NCI-H69 (cell line): ENCODE measurements around the gene HBM.
"Not testable (repeated sequence)": the region's sequence is repeated elsewhere in the genome, so short reads cannot be mapped to it uniquely, and the experiment has no call there.

Experiments
- DNase-seq: peaks from one replicate; lab custom pipeline; 2025; lab: John Stamatoyannopoulos, UW

Gene HBM

GRCh38 chr16:165539-166374 lies at the start of gene HBM:
HBM (plus strand) TSS chr16:165978; CDS start chr16:165998, 20 bp downstream.
- peak; percentile 45 for DNase-seq

DNA sequence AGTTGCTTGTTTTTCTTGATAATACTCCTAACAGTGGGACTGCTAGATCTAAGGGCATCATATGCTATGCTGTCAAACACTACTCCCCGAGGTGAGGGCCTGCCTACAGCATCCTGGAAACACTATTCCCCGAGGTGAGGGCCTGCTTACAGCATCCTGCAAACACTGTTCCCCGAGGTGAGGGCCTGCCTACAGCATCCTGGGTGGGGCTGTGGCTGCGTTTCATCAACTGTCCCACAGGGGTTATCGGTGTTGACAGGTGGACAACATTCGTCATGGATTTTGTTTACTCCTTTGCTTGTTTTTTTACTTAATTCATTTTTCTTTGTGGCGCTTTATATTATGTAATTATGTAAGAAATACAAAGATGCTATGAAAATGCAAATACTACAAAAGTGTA lies 49.8 kb upstream of the HBM start:
- DNase-seq: no peak

GRCh38 chr16:117379-118365 lies 48.1 kb upstream of the HBM start:
- DNase-seq: peak; percentile 94

- no peak for DNase-seq
These were observed 46.9 kb upstream of the HBM start for GRCh38 chr16:118857-119256.

GRCh38 chr16:119295-119694 lies 46.5 kb upstream of the HBM start:
- no peak for DNase-seq

DNA sequence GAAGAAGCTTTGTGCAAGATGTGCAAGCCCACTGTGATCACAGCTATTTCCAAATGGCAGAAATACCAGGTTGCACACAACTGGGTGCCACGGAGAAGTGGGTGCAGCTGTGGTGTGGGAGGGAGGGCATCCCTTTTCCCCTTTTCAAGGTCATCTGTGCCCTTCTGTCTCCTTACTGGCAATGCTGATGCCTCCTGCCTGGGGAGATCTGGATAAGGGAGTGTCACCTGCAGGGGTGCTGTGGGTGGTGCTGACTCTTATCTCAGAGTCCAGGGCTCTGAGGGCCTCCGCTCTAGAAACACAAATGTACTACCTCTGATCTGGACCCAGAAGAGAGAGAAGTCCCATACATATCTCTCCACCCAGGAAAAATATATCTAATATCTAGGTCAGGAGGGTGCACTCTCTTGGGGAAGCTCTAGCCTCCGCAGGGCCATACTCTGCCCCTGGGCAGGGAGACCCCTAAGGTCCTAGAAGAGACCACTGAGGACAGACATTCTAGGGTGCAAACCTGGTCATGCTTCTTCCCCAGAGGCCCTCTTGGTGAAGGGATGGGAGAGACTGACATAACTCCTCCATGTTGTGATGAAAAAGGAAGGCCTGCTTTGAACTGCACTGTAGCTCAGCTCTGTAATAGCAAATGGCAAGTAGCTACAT lies 45.8 kb upstream of the HBM start:
- DNase-seq: no peak

DNA sequence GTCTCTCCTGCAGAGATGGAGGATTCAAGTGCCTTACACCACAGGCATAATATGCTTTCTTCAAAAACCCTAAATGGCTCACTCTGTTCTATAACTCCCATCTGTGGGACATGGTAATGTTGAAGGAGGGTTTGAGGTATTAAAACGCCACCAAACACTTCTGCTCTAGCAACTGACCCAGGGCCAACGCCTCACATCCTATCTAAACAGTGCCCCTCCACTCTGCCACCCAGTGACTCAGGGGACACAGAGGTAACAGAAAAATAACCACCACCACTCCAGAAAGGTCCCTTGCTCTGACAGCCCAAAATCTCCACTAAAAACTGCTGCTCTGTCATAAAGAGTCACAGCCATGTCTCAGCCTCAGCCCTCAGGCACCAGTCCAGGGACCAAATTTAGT lies 45.0 kb upstream of the HBM start:
- DNase-seq: no peak

GRCh38 chr16:122361-122760 lies 43.4 kb upstream of the HBM start:
- no peak for DNase-seq

DNA sequence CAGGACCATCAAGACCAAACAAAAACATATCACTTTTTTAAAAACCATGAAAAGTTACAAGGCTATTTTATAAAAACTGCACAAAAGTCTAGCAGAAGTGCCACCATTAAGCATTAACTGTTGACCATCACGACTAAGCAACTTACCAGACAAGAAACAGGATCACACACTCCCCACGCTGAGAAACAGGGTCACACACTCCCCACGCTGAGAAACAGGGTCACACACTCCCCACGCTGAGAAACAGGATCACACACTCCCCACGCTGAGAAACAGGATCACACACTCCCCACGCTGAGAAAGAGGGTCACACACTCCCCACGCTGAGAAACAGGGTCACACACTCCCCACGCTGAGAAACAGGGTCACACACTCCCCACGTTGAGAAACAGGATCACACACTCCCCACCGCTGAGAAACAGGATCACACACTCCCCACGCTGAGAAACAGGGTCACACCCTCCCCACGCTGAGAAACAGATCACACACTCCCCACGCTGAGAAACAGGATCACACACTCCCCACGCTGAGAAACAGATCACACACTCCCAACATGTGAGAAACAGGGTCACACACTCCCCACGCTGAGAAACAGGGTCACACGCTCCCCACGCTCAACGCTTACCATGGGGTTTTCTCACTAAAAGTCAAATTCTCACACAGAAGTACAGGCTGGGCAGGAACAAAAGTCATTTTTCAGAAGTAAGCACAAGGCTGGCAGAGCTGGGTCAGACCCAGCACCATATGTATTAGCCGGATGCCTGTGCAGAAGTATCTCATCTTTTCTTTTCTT lies 42.0 kb upstream of the HBM start:
- DNase-seq: not testable (repeated sequence)

- DNase-seq: no peak
These were observed 40.8 kb upstream of the HBM start for GRCh38 chr16:125011-125410.

DNA sequence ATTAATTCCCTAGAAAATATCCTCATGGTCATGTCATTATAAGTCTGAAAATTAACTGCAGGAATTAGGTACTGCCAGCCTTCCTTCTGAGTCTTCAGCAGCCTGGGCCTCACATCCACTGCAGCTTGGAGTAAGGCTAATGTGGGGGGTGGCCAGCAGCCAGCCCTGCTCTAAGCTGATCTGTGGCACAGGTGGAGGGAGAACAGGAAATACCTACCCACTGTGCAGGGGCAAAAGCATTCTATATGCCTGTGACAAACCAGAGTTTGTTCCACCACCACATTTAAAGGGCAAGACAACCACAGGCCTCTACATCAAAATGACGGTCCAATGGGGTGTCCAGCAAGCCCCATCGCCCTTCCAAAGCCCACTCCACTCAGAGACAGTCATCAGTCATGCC lies 36.7 kb upstream of the HBM start:
- no peak for DNase-seq

- no peak for DNase-seq
These were observed 35.1 kb upstream of the HBM start for GRCh38 chr16:130533-131173.

DNA sequence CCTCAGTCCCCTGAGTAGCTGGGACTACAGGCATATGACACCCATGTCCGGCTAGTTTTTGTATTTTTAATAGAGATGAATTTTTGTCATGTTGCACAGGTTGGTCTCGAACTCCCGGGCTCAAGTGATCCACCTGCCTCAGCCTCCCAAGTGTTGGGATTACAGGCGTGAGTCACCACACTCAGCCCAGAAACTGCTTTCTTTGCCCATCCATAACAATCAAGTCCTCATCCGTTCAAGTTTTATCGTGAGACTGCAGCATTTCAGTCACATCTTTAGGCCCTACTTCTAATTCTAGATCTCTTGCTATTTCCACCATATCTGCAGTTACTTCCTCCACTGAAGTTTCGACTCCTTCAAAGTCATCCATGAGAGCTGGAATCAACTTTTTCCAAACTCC lies 33.7 kb upstream of the HBM start:
- no peak for DNase-seq

- no peak for DNase-seq
These were observed 32.1 kb upstream of the HBM start for GRCh38 chr16:133716-134115.

DNA sequence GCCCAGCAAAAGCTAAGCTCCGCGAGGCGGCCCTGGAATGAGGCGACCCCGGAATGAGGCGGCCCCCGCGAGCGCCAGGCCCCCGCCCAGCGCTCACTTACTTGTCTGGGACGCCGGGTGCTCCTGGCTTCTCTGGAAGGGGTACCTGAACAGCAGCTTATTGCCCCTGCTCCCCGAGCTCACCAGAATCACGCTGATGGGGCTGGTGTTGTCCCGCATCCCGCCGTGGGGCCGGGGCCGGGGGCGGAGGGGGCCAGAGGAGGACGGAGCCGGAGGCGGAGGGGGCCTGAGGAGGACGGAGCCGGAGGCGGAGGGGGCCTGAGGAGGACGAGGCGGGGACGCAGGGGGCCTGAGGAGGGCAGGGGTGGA lies 27.7 kb upstream of the HBM start:
- DNase-seq: peak; percentile 61

- DNase-seq: no peak
These were observed 25.5 kb upstream of the HBM start for GRCh38 chr16:140175-140857.

- no peak for DNase-seq
These were observed 23.3 kb upstream of the HBM start for GRCh38 chr16:142405-142967.

- DNase-seq: no peak
These were observed 22.7 kb upstream of the HBM start for GRCh38 chr16:143047-143446.

GRCh38 chr16:143456-143855 lies 22.3 kb upstream of the HBM start:
- DNase-seq: no peak

- DNase-seq: no peak
These were observed 21.0 kb upstream of the HBM start for GRCh38 chr16:144797-145252.
